ENCODE results near the gene RER1. TPM values are rescaled to one million over a fixed set of nuclear protein-coding genes. Genes with fewer than 3 reads are reported as not detected.

RER1 gene
- total RNA-seq, 4 donors from 2014 or later, result 54.4 to 78.6 (median 69.8) TPM

DNA sequence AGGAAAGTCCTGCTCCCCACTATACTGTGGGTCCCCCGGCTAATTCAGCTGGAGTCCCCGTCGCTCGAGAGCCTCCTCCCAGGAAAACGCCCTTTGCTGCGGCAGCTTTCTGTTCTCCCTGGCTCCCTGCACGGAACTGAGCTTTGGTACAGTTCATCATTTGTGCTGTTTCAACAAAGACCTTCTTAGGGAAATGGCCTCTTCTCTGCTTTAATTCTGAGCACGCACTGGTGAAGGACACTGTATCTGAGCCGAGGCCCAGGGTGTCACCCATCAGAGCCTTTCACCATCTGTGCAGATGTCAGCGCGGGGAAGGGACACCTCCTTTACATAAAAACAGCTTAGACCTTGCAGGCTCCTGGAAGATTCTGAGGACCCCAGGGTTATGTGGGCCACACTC, 34.3 kb downstream of the RER1 start:
- Histone ChIP-seq H3K27ac (no peak overlapping the region), H3K9me3 (peaks cover 0 to 28% (median 0%) of the 10 kb centered on the region in 3 donors), H3K4me1 (no peaks in the 10 kb centered on the region), H3K4me3 (no peak overlapping the region), H3K27me3 (peaks cover 84% of the 10 kb centered on the region), H3K36me3 (no peaks in the 10 kb centered on the region)
- ATAC-seq, result no peak
- 40 to 58% methylated on average over 2 to 6 of the region's 11 CpGs for WGBS, 2 donors (ENCODE audit: low coverage in 1 of 2)
- TF ChIP-seq, protein P1, sequence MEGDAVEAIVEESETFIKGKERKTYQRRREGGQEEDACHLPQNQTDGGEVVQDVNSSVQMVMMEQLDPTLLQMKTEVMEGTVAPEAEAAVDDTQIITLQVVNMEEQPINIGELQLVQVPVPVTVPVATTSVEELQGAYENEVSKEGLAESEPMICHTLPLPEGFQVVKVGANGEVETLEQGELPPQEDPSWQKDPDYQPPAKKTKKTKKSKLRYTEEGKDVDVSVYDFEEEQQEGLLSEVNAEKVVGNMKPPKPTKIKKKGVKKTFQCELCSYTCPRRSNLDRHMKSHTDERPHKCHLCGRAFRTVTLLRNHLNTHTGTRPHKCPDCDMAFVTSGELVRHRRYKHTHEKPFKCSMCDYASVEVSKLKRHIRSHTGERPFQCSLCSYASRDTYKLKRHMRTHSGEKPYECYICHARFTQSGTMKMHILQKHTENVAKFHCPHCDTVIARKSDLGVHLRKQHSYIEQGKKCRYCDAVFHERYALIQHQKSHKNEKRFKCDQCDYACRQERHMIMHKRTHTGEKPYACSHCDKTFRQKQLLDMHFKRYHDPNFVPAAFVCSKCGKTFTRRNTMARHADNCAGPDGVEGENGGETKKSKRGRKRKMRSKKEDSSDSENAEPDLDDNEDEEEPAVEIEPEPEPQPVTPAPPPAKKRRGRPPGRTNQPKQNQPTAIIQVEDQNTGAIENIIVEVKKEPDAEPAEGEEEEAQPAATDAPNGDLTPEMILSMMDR (IDR thresholded peaks at IDR 0.05), result no peak

DNA sequence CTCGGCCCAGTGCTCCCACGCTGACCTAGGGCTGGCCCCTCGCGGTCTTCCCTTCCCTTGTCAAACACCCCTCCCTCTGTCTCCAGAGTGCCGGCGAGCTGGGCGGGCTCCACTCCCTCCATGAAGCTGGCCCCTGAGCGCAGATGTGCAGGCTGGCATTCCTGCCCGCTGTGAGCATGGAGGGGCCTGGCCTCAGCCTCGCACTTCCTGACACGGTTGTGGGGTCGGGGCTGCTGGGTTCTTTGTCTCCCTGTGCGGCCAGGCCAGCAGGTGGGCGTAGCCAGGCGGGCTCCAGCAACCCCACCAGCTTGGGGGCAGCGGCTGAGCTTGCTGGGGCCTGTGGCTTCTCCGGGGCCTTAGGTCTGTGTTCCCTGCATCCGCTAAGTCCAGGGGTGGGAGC, 34.9 kb downstream of the RER1 start:
- Histone ChIP-seq H3K9me3 (peaks cover 0 to 28% (median 0%) of the 10 kb centered on the region in 3 donors), H3K27me3 (peaks cover 84% of the 10 kb centered on the region), H3K27ac (no peak overlapping the region), H3K4me1 (no peaks in the 10 kb centered on the region), H3K4me3 (no peak overlapping the region), H3K36me3 (no peaks in the 10 kb centered on the region)
- TF ChIP-seq POLR2AphosphoS5 (IDR thresholded peaks at IDR 0.05) (no peak), EP300 (IDR thresholded peaks at IDR 0.05) (no peak), POLR2A (IDR thresholded peaks at IDR 0.05) (no peak)
- TF ChIP-seq, protein P1 (IDR thresholded peaks at IDR 0.05), result no peak
- 49% methylated on average over 7 of the region's 18 CpGs; no CpG with 5 or more reads in 1 of the 2 donors for WGBS, 2 donors (ENCODE audit: low coverage in 1 of 2)
- no peak for ATAC-seq

DNA sequence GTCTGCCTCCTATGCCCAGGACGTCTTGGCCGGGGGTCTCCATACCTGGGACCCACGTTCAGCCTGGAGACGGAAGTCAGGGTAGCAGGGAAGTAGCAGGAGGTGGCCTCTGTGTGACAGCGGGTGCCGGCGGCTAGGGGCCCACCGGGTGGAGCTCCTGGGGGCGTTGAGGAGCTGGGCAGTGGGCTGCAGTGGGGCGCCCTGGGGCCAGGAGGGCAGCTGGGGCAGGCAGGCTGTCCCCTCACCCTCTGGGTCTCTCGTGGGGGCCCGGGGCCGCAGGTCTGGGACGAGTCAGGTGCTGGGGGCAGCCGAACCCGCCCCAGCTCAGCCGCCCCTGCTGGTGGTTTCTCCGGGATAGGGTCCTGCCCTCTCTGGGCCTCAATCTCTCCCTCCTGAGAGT, 35.4 kb downstream of the RER1 start:
- ATAC-seq, result no peak
- no CpG with 5 or more reads among the region's 18 CpGs for WGBS, 2 donors (ENCODE audit: low coverage in 1 of 2)
- H3K9me3 ChIP-seq, result peaks cover 0 to 27% (median 0%) of the 10 kb centered on the region in 3 donors
- peaks cover 84% of the 10 kb centered on the region for H3K27me3 ChIP-seq
- no peaks in the 10 kb centered on the region for H3K36me3 ChIP-seq
- H3K27ac ChIP-seq, result no peak overlapping the region
- no peaks in the 10 kb centered on the region for H3K4me1 ChIP-seq
- H3K4me3 ChIP-seq, result no peak overlapping the region
- no peak for TF ChIP-seq POLR2A (IDR thresholded peaks at IDR 0.05)
- TF ChIP-seq, protein P1 (IDR thresholded peaks at IDR 0.05), result no peak
- no peak for TF ChIP-seq EP300 (IDR thresholded peaks at IDR 0.05)
- TF ChIP-seq POLR2AphosphoS5 (IDR thresholded peaks at IDR 0.05), result no peak

DNA sequence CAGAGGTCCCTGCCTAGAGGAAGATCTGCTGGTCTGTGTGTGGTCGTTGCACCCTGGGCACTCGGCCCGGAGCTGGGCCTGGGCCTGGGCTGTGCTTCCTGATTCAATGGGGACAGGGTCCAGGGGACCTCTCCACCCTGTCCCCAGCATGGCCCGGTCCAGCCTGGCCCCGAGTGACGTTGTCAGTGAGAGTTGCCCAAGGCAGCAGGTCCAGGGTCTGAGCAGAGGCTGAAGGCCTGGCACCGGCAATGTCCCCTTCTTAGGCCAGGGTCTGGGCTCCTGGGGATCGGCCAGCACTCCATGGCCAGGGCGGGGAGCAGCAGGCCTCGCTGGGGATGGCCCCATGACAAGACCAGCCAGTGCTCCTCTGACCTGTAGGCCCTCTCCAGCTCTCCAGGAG, 36.3 kb downstream of the RER1 start:
- Histone ChIP-seq H3K9me3 (peaks cover 0 to 18% (median 0%) of the 10 kb centered on the region in 3 donors), H3K27me3 (peaks cover 84% of the 10 kb centered on the region), H3K27ac (no peak overlapping the region), H3K36me3 (no peaks in the 10 kb centered on the region), H3K4me3 (no peak overlapping the region), H3K4me1 (no peaks in the 10 kb centered on the region)
- TF ChIP-seq EP300 (IDR thresholded peaks at IDR 0.05), result no peak
- no peak for ATAC-seq
- no CpG with 5 or more reads among the region's 10 CpGs for WGBS, 2 donors (ENCODE audit: low coverage in 1 of 2)

- no peaks in the 10 kb centered on the region for H3K36me3 ChIP-seq
- H3K4me1 ChIP-seq, result no peaks in the 10 kb centered on the region
- H3K9me3 ChIP-seq, result peaks cover 0 to 13% (median 0%) of the 10 kb centered on the region in 3 donors
- TF ChIP-seq, protein P1 (IDR thresholded peaks at IDR 0.05), result no peak
- TF ChIP-seq POLR2AphosphoS5 (IDR thresholded peaks at IDR 0.05) (no peak), EP300 (IDR thresholded peaks at IDR 0.05) (no peak), POLR2A (IDR thresholded peaks at IDR 0.05) (no peak)
- no peak for ATAC-seq
- no peak overlapping the region for H3K4me3 ChIP-seq
- H3K27me3 ChIP-seq, result peaks cover 84% of the 10 kb centered on the region
- H3K27ac ChIP-seq, result no peak overlapping the region
- WGBS, 2 donors (ENCODE audit: low coverage in 1 of 2), result no CpG with 5 or more reads among the region's 28 CpGs
These were observed 36.8 kb downstream of the RER1 start for GRCh38 chr1:2428490-2428889.
